ENCODE data around the gene POT1. TPM values are rescaled to one million over a fixed set of nuclear protein-coding genes. Genes with fewer than 3 reads are reported as not detected.

The POT1 gene
- total and polyA plus RNA-seq, 2 of the 4 experiments (the other 2 are of a cell fraction) = 12.7 to 28.5 TPM

DNA sequence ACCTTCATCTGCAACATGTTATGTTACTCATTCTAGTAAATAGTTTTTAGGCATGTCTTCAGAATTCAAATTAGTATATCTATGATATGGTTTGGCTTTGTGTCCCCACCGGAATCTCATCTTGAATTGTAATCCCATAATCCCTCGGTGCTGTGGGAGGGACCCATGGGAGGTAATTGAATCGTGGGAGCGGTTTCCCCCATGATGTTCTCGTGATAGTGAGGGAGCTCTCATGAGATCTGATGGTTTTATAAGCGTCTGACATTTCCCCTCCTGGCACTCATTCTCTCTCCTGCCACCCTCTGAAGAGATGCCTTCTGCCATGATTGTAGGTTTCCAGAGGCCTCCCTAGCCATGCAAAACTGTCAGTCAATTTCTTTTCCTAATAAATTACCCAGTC, 143.6 kb downstream of the POT1 start:
- WGBS, 2 experiments (ENCODE audit: extremely low coverage in 2 of 2, insufficient read length in 1 of 2) = no CpG with 5 or more reads among the region's 6 CpGs
- Histone ChIP-seq H2AK5ac (ENCODE audit: low read depth, low read length) (no peak overlapping the region), H3K14ac (replicated peaks; ENCODE audit: low read depth, low read length) (no peak overlapping the region), H3K9me3 (ENCODE audit: control insufficient read depth, insufficient read depth, low read length) (no peaks in the 10 kb centered on the region), H3K4ac (ENCODE audit: low read depth, low read length) (no peak overlapping the region), H3K9me1 (ENCODE audit: insufficient read depth, low read length) (peaks cover 3% of the 10 kb centered on the region), H2BK20ac (ENCODE audit: low read depth, low read length) (no peak overlapping the region), H3K4me1 (ENCODE audit: control insufficient read depth, insufficient read depth, low read length) (peaks cover 2% of the 10 kb centered on the region; the same call in 1 of the 2 replicates), H4K5ac (ENCODE audit: low read depth, low read length) (no peak overlapping the region), H2BK15ac (ENCODE audit: low read depth, low read length) (no peak overlapping the region), H3K27me3 (ENCODE audit: control insufficient read depth, insufficient read depth, low read length) (no peaks in the 10 kb centered on the region), H2BK120ac (ENCODE audit: low read depth, low read length) (no peak overlapping the region), H4K8ac (ENCODE audit: low read depth in 2 of 2, low read length in 2 of 2) (no peak overlapping the region), H4K91ac (ENCODE audit: insufficient read depth, low read depth, low read length) (no peak overlapping the region), H3K27ac (ENCODE audit: insufficient read depth, low read length) (no peak overlapping the region), H3K23ac (ENCODE audit: low read depth, low read length) (no peak overlapping the region), H3K18ac (ENCODE audit: low read depth, low read length) (no peak overlapping the region), H3K56ac (ENCODE audit: extremely low read depth, insufficient read depth, low read length) (no peak overlapping the region), H3K79me1 (ENCODE audit: low read depth in 1 of 2, low read length in 2 of 2) (no peaks in the 10 kb centered on the region), H3K4me2 (ENCODE audit: low read depth, low read length) (no peak overlapping the region), H2AK9ac (replicated peaks; ENCODE audit: low read depth, low read length, poor library complexity) (no peak overlapping the region), H2BK5ac (ENCODE audit: low read depth, low read length, poor library complexity, severe bottlenecking) (no peak overlapping the region), H3K4me3 (ENCODE audit: insufficient read depth, low read depth, low read length) (no peak overlapping the region), H3K9ac (ENCODE audit: low read depth, low read length) (no peak overlapping the region), H3K36me3 (ENCODE audit: control insufficient read depth, insufficient read depth, low read length) (no peaks in the 10 kb centered on the region), H2AFZ (replicated peaks; ENCODE audit: low read length, poor library complexity) (no peak overlapping the region), H4K20me1 (ENCODE audit: insufficient read depth, low read length) (no peaks in the 10 kb centered on the region)
- no peak for TF ChIP-seq CEBPB (IDR thresholded peaks at IDR 0.05; ENCODE audit: low read depth, low read length)
- TF ChIP-seq CHD1 (IDR thresholded peaks at IDR 0.05; ENCODE audit: low read depth, low read length) = no peak
- no peak for TF ChIP-seq RCOR1 (IDR thresholded peaks at IDR 0.05; ENCODE audit: insufficient replicate concordance, low read length)
- no peak for TF ChIP-seq SMC3 (IDR thresholded peaks at IDR 0.05; ENCODE audit: low read depth, low read length)
- no peak for TF ChIP-seq NFE2L2 (IDR thresholded peaks at IDR 0.05; ENCODE audit: low read depth, low read length)
- TF ChIP-seq BHLHE40 (IDR thresholded peaks at IDR 0.05; ENCODE audit: low read depth, low read length) = no peak
- TF ChIP-seq FOS (IDR thresholded peaks at IDR 0.05; ENCODE audit: low read depth, low read length) = no peak
- no peak for TF ChIP-seq RAD21 (IDR thresholded peaks at IDR 0.05; ENCODE audit: low read length)
- TF ChIP-seq MAFK (IDR thresholded peaks at IDR 0.05; ENCODE audit: low read depth, low read length) = no peak
- TF ChIP-seq, protein P1, sequence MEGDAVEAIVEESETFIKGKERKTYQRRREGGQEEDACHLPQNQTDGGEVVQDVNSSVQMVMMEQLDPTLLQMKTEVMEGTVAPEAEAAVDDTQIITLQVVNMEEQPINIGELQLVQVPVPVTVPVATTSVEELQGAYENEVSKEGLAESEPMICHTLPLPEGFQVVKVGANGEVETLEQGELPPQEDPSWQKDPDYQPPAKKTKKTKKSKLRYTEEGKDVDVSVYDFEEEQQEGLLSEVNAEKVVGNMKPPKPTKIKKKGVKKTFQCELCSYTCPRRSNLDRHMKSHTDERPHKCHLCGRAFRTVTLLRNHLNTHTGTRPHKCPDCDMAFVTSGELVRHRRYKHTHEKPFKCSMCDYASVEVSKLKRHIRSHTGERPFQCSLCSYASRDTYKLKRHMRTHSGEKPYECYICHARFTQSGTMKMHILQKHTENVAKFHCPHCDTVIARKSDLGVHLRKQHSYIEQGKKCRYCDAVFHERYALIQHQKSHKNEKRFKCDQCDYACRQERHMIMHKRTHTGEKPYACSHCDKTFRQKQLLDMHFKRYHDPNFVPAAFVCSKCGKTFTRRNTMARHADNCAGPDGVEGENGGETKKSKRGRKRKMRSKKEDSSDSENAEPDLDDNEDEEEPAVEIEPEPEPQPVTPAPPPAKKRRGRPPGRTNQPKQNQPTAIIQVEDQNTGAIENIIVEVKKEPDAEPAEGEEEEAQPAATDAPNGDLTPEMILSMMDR (conservative IDR thresholded peaks at IDR 0.05; ENCODE audit: low read depth, low read length) = no peak
- TF ChIP-seq, protein P2, sequence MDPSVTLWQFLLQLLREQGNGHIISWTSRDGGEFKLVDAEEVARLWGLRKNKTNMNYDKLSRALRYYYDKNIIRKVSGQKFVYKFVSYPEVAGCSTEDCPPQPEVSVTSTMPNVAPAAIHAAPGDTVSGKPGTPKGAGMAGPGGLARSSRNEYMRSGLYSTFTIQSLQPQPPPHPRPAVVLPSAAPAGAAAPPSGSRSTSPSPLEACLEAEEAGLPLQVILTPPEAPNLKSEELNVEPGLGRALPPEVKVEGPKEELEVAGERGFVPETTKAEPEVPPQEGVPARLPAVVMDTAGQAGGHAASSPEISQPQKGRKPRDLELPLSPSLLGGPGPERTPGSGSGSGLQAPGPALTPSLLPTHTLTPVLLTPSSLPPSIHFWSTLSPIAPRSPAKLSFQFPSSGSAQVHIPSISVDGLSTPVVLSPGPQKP (IDR thresholded peaks at IDR 0.05; ENCODE audit: borderline replicate concordance, low read depth, low read length) = no peak
- no peak for TF ChIP-seq RFX5 (IDR thresholded peaks at IDR 0.05; ENCODE audit: low read depth, low read length)
- no peak for TF ChIP-seq POLR2A (IDR thresholded peaks at IDR 0.05; ENCODE audit: low read depth, low read length)
- TF ChIP-seq MXI1 (IDR thresholded peaks at IDR 0.05; ENCODE audit: borderline replicate concordance, low read depth, low read length) = no peak
- dilution Hi-C loops (cut with HindIII; ENCODE audit: low sequenced_read_pairs, unreplicated experiment) = no loop called here
- ChIA-PET POLR2A (ENCODE audit: unreplicated experiment) (no interaction called here), CTCF (interaction anchor here (1.6 to 2.4 kb wide), 4 partner anchors 13 to 631 kb away, joined by 3 to 12 read pairs (median 6); partner anchors contain the start of gene GPR37)
- ATAC-seq (ENCODE audit: low read depth) (no peak), DNase-seq (no peak)
- intact Hi-C loops (cut with micrococcal nuclease) = loop anchor here (1.0 to 5.0 kb wide), 4 partner anchors 71 to 685 kb away; no protein-coding TSS in a partner anchor
- in situ Hi-C loops (cut with MboI; ENCODE audit: low sequenced_read_pairs) = no loop called here
- no TSS peak for BruUV-seq (replicated peaks)

All from IMR-90 (cell line).